HCT116 (cell line): Measurements from ENCODE around the gene NFIA.
A peak's percentile ranks its signal among the peaks of the same experiment; 100 is the strongest.

Experiments
- EGR1 ChIP-seq: IDR thresholded peaks from 2 replicates; pipeline ENCODE4 v1.6.1; 2012; ENCODE audit warnings: low read depth
- EZH2 ChIP-seq: fragments of 200-600 bp; sonication (generic); IDR thresholded peaks from 2 replicates; pipeline ENCODE4 v1.6.1; 2017; ENCODE audit warnings: antibody characterized with exemption, mixed run types
- JUND ChIP-seq: IDR thresholded peaks from 2 replicates; pipeline ENCODE4 v1.6.1; 2012
- POLR2A ChIP-seq: IDR thresholded peaks from 2 replicates; pipeline ENCODE4 v1.7.0; 2011; ENCODE audit warnings: borderline replicate concordance; ENCODE audit not compliant: insufficient read depth, insufficient read length; ENCODE audit errors: extremely low read depth
- POLR2AphosphoS5 ChIP-seq: IDR thresholded peaks from 2 replicates; pipeline ENCODE4 v1.6.1; 2011; ENCODE audit warnings: mild to moderate bottlenecking, low read depth, low read length, moderate library complexity
- YY1 ChIP-seq: IDR thresholded peaks from 2 replicates; pipeline ENCODE4 v1.6.1; 2011; ENCODE audit warnings: low read length, low read depth, moderate library complexity, mild to moderate bottlenecking; ENCODE audit not compliant: insufficient replicate concordance; ENCODE audit errors: extremely low read depth
- ZFX ChIP-seq: fragments of 450-650 bp; IDR thresholded peaks from 2 replicates; pipeline ENCODE4 v1.6.1; 2017
- TF ChIP-seq, protein P1 (sequence below), 3 experiments: fragments of 200-600 bp in 1 of 3; sonication (generic) in 1 of 3; IDR thresholded peaks in 2 of 3; conservative IDR thresholded peaks in 1 of 3; 2 replicates each; pipeline ENCODE4 v1.5.1; 2012 to 2017; ENCODE audit warnings: low read depth in 2 of 3, low read length in 2 of 3, antibody characterized with exemption in 1 of 3, borderline replicate concordance in 1 of 3, control low read depth in 1 of 3, mild to moderate bottlenecking in 1 of 3, mixed read lengths in 1 of 3, mixed run types in 1 of 3, moderate library complexity in 1 of 3; ENCODE audit not compliant: insufficient read depth in 1 of 3
- TF ChIP-seq, protein P2 (sequence below): IDR thresholded peaks from 2 replicates; pipeline ENCODE4 v1.6.1; 2012
- TF ChIP-seq, protein P3 (sequence below): IDR thresholded peaks from 2 replicates; pipeline ENCODE4 v1.6.1; 2012; ENCODE audit warnings: low read depth

DNA sequence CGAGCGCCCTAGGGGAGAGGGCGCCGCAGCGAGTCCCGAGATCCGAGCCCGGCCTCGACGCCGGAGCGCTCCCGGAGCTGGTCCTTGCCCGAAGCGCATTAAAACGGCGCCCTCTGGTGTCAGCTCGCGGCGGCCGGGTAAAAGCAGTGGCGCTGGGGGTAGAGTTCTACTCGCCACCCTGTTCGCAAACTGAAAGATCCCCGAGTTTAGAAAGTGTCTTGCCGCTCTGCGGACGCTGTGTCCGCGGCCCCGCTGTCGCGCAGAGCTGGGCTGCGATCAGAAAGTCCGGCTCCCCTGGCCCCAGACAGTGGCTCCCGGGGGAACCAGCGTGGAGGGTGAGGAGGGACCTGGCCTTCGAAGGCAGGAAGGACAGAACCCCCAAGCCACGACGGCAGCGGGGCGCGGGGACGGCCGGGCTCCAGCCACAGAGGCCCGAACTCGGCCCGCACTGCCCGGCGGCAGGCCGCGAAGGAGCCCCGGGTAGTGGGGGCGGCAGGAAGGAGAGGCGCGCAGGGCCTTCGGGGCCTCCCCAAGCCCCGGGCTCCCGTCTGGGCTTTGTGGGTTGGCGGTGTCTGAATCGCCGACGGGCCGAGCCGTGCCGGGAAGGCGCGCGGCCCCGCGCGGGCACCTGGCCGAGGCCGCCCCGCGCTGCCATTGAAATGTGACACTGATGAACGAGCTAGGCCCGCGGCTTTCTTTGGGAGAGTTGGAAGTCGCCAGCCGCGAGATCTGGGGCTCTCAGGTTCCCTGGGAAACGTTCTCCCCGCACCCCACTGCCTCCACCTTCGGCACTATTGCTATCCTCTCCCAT is 39.1 kb upstream of the NFIA start:
- TF ChIP-seq POLR2AphosphoS5 (no peak), POLR2A (no peak), JUND (no peak), ZFX (no peak), EZH2 (no peak), YY1 (peak; percentile 54), EGR1 (no peak)
- TF ChIP-seq, protein P1, sequence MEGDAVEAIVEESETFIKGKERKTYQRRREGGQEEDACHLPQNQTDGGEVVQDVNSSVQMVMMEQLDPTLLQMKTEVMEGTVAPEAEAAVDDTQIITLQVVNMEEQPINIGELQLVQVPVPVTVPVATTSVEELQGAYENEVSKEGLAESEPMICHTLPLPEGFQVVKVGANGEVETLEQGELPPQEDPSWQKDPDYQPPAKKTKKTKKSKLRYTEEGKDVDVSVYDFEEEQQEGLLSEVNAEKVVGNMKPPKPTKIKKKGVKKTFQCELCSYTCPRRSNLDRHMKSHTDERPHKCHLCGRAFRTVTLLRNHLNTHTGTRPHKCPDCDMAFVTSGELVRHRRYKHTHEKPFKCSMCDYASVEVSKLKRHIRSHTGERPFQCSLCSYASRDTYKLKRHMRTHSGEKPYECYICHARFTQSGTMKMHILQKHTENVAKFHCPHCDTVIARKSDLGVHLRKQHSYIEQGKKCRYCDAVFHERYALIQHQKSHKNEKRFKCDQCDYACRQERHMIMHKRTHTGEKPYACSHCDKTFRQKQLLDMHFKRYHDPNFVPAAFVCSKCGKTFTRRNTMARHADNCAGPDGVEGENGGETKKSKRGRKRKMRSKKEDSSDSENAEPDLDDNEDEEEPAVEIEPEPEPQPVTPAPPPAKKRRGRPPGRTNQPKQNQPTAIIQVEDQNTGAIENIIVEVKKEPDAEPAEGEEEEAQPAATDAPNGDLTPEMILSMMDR (IDR thresholded peaks at IDR 0.05 in 2 of 3, conservative IDR thresholded peaks at IDR 0.05 in 1 of 3; ENCODE audit: borderline replicate concordance in 1 of 3, insufficient read depth in 1 of 3, low read depth in 2 of 3, low read length in 2 of 3): peak; percentile 75 to 81 (median 77)
- TF ChIP-seq, protein P2, sequence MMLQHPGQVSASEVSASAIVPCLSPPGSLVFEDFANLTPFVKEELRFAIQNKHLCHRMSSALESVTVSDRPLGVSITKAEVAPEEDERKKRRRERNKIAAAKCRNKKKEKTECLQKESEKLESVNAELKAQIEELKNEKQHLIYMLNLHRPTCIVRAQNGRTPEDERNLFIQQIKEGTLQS: no peak
- TF ChIP-seq, protein P3, sequence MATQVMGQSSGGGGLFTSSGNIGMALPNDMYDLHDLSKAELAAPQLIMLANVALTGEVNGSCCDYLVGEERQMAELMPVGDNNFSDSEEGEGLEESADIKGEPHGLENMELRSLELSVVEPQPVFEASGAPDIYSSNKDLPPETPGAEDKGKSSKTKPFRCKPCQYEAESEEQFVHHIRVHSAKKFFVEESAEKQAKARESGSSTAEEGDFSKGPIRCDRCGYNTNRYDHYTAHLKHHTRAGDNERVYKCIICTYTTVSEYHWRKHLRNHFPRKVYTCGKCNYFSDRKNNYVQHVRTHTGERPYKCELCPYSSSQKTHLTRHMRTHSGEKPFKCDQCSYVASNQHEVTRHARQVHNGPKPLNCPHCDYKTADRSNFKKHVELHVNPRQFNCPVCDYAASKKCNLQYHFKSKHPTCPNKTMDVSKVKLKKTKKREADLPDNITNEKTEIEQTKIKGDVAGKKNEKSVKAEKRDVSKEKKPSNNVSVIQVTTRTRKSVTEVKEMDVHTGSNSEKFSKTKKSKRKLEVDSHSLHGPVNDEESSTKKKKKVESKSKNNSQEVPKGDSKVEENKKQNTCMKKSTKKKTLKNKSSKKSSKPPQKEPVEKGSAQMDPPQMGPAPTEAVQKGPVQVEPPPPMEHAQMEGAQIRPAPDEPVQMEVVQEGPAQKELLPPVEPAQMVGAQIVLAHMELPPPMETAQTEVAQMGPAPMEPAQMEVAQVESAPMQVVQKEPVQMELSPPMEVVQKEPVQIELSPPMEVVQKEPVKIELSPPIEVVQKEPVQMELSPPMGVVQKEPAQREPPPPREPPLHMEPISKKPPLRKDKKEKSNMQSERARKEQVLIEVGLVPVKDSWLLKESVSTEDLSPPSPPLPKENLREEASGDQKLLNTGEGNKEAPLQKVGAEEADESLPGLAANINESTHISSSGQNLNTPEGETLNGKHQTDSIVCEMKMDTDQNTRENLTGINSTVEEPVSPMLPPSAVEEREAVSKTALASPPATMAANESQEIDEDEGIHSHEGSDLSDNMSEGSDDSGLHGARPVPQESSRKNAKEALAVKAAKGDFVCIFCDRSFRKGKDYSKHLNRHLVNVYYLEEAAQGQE: no peak
